ENCODE results near the gene CCT7. TPM values are rescaled to one million over a fixed set of nuclear protein-coding genes. Genes with fewer than 3 reads are reported as not detected.

The CCT7 gene
- polyA plus RNA-seq, 1 of the 3 experiments (the other 2 are of a cell fraction), result 369 TPM

DNA sequence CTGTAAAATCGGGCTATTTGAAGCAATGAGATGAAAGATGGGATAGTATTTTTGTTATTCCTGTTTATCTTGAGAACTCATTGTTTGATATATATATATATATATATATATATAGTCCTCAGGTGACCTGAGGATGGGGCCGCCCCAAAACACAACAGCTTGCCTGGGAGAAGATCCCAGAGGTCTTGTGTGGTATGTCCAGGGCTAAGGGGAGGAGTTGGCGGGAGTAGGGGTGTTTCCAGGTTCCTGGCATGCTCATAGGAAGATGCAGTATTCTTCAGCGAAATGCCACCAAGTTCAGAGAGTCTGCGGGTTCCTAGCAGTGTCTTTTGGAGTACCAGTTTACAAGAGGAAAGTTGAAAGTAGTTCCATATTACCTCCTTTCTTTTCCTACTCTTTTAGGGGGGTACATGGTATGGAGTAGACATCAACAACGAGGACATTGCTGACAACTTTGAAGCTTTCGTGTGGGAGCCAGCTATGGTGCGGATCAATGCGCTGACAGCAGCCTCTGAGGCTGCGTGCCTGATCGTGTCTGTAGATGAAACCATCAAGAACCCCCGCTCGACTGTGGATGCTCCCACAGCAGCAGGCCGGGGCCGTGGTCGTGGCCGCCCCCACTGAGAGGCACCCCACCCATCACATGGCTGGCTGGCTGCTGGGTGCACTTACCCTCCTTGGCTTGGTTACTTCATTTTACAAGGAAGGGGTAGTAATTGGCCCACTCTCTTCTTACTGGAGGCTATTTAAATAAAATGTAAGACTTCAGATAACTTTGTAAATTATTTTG, 18.3 kb downstream of the CCT7 start:
- Histone ChIP-seq H3K36me3 (replicated peaks in 1 of 2; ENCODE audit: control insufficient read depth in 1 of 2, insufficient read depth in 2 of 2, low read length in 1 of 2) (peaks cover 38 to 67% of the 10 kb centered on the region in 2 experiments), H3K9me2 (no peaks in the 10 kb centered on the region), H3K9ac (no peak overlapping the region), H3K79me2 (ENCODE audit: insufficient read depth) (no peaks in the 10 kb centered on the region; the same call in 1 of the 2 replicates), H3F3A (replicated peaks; ENCODE audit: insufficient read depth) (no peaks in the 10 kb centered on the region), H3K4me1 (ENCODE audit: control insufficient read depth in 1 of 2, insufficient read depth in 2 of 2, low read depth in 1 of 2, low read length in 1 of 2) (peaks cover 0 to 3% of the 10 kb centered on the region in 2 experiments; a peak in 1 of 4 replicates), H3K9me3 (no peaks in the 10 kb centered on the region), H3K4me2 (no peak overlapping the region), H3K4me3 (ENCODE audit: low read depth in 2 of 2, low read length in 1 of 2) (no peak overlapping the region), H3K27ac (ENCODE audit: low read depth in 2 of 2, low read length in 1 of 2) (no peak overlapping the region), H4K20me1 (ENCODE audit: insufficient read depth) (0 out of 2 replicates have a peak, but pooled peaks cover 7% of the 10 kb centered on the region), H2AFZ (ENCODE audit: low read depth) (no peak overlapping the region), H3K27me3 (ENCODE audit: insufficient read depth) (no peaks in the 10 kb centered on the region)
- ChIA-PET POLR2A (interaction anchor here (0.9 to 1.2 kb wide), 2 partner anchors 8 to 19 kb away, joined by 3 to 4 read pairs; partner anchors contain the start of gene CCT7), CTCF (interaction anchor here (1.0 to 1.7 kb wide), 2 partner anchors 18 to 75 kb away, joined by 3 to 5 read pairs; no protein-coding TSS in a partner anchor)
- TF ChIP-seq RFX5 (IDR thresholded peaks at IDR 0.05; ENCODE audit: low read length), result no peak
- no peak for TF ChIP-seq NRF1 (IDR thresholded peaks at IDR 0.05; ENCODE audit: low read depth, low read length)
- no peak for TF ChIP-seq FOXM1 (IDR thresholded peaks at IDR 0.05; ENCODE audit: low read depth)
- DNase-seq, result no peak
- WGBS (ENCODE audit: low lambda C conversion rate), result 93% methylated on average over 11 of the region's 17 CpGs

GRCh38 chr2:73253400-73253799, 19.3 kb downstream of the CCT7 start:
- 0 out of 2 replicates have a peak, but pooled peaks cover 3% of the 10 kb centered on the region for H4K20me1 ChIP-seq (ENCODE audit: insufficient read depth)
- no peak overlapping the region for H3K4me2 ChIP-seq
- CTCF ChIA-PET, result interaction anchor here (1.6 to 1.7 kb wide), 2 partner anchors 11 to 76 kb away, joined by 3 to 5 read pairs; no protein-coding TSS in a partner anchor
- no peak for TF ChIP-seq PBX3 (IDR thresholded peaks at IDR 0.05)
- TF ChIP-seq, protein P1, sequence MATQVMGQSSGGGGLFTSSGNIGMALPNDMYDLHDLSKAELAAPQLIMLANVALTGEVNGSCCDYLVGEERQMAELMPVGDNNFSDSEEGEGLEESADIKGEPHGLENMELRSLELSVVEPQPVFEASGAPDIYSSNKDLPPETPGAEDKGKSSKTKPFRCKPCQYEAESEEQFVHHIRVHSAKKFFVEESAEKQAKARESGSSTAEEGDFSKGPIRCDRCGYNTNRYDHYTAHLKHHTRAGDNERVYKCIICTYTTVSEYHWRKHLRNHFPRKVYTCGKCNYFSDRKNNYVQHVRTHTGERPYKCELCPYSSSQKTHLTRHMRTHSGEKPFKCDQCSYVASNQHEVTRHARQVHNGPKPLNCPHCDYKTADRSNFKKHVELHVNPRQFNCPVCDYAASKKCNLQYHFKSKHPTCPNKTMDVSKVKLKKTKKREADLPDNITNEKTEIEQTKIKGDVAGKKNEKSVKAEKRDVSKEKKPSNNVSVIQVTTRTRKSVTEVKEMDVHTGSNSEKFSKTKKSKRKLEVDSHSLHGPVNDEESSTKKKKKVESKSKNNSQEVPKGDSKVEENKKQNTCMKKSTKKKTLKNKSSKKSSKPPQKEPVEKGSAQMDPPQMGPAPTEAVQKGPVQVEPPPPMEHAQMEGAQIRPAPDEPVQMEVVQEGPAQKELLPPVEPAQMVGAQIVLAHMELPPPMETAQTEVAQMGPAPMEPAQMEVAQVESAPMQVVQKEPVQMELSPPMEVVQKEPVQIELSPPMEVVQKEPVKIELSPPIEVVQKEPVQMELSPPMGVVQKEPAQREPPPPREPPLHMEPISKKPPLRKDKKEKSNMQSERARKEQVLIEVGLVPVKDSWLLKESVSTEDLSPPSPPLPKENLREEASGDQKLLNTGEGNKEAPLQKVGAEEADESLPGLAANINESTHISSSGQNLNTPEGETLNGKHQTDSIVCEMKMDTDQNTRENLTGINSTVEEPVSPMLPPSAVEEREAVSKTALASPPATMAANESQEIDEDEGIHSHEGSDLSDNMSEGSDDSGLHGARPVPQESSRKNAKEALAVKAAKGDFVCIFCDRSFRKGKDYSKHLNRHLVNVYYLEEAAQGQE (IDR thresholded peaks at IDR 0.05; ENCODE audit: low read depth, low read length), result no peak
- no peak for TF ChIP-seq YY1 (IDR thresholded peaks at IDR 0.05; ENCODE audit: low read depth)
- TF ChIP-seq MXI1 (IDR thresholded peaks at IDR 0.05; ENCODE audit: low read depth, low read length), result no peak
- TF ChIP-seq ZBTB33 (IDR thresholded peaks at IDR 0.05; ENCODE audit: borderline replicate concordance, low read depth), result no peak
- no peak for TF ChIP-seq CHD2 (IDR thresholded peaks at IDR 0.05; ENCODE audit: low read length, partially characterized antibody)
- TF ChIP-seq JUND (IDR thresholded peaks at IDR 0.05), result no peak
- no peak for TF ChIP-seq SIN3A (IDR thresholded peaks at IDR 0.05; ENCODE audit: borderline replicate concordance, low read depth, low read length)
- no peak for TF ChIP-seq GATA2 (CRISPR knock-in tag; IDR thresholded peaks at IDR 0.05)
- TF ChIP-seq, protein P2, sequence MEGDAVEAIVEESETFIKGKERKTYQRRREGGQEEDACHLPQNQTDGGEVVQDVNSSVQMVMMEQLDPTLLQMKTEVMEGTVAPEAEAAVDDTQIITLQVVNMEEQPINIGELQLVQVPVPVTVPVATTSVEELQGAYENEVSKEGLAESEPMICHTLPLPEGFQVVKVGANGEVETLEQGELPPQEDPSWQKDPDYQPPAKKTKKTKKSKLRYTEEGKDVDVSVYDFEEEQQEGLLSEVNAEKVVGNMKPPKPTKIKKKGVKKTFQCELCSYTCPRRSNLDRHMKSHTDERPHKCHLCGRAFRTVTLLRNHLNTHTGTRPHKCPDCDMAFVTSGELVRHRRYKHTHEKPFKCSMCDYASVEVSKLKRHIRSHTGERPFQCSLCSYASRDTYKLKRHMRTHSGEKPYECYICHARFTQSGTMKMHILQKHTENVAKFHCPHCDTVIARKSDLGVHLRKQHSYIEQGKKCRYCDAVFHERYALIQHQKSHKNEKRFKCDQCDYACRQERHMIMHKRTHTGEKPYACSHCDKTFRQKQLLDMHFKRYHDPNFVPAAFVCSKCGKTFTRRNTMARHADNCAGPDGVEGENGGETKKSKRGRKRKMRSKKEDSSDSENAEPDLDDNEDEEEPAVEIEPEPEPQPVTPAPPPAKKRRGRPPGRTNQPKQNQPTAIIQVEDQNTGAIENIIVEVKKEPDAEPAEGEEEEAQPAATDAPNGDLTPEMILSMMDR (IDR thresholded peaks at IDR 0.05), result no peak
- no peak for TF ChIP-seq RXRA (IDR thresholded peaks at IDR 0.05; ENCODE audit: borderline replicate concordance, low read depth)
- TF ChIP-seq MAX (IDR thresholded peaks at IDR 0.05; ENCODE audit: low read depth), result no peak
- no peak for TF ChIP-seq GABPA (IDR thresholded peaks at IDR 0.05; ENCODE audit: low read depth)
- no peak for TF ChIP-seq TCF12 (IDR thresholded peaks at IDR 0.05)

More at GRCh38 chr2:73253400-73253799, 19.3 kb downstream of the CCT7 start:
- no peaks in the 10 kb centered on the region for H3K79me2 ChIP-seq (ENCODE audit: insufficient read depth)
- peaks cover 30 to 58% of the 10 kb centered on the region in 2 experiments for H3K36me3 ChIP-seq (replicated peaks in 1 of 2; ENCODE audit: control insufficient read depth in 1 of 2, insufficient read depth in 2 of 2, low read length in 1 of 2)
- no peaks in the 10 kb centered on the region for H3K9me3 ChIP-seq
- H3K27ac ChIP-seq (ENCODE audit: low read depth in 2 of 2, low read length in 1 of 2), result no peak overlapping the region; a peak in 1 of 4 replicates
- no peaks in the 10 kb centered on the region for H3F3A ChIP-seq (replicated peaks; ENCODE audit: insufficient read depth)
- no peak overlapping the region for H3K9ac ChIP-seq
- H2AFZ ChIP-seq (ENCODE audit: low read depth), result no peak overlapping the region
- H3K9me2 ChIP-seq, result no peaks in the 10 kb centered on the region
- no peak overlapping the region for H3K4me3 ChIP-seq (ENCODE audit: low read depth in 2 of 2, low read length in 1 of 2)
- DNase-seq, result no peak
- 67% methylated on average over 2 of the region's 2 CpGs for WGBS (ENCODE audit: low lambda C conversion rate)
- no peaks in the 10 kb centered on the region for H3K27me3 ChIP-seq (ENCODE audit: insufficient read depth)
- peaks cover 0 to 3% of the 10 kb centered on the region in 2 experiments; a peak in 1 of 4 replicates for H3K4me1 ChIP-seq (ENCODE audit: control insufficient read depth in 1 of 2, insufficient read depth in 2 of 2, low read depth in 1 of 2, low read length in 1 of 2)
- POLR2A ChIA-PET, result interaction anchor here (0.9 to 1.2 kb wide), 2 partner anchors 9 to 20 kb away, joined by 3 to 4 read pairs; partner anchors contain the start of gene CCT7
